Progenitor cell of endocrine pancreas (in vitro differentiated cells): ENCODE data around the gene CFAP119. TPM values are rescaled to one million over a fixed set of nuclear protein-coding genes. Genes with fewer than 3 reads are reported as not detected.

Experiments used
- DNase-seq: peaks from one replicate; pipeline ENCODE4 v3.0.0; 2021; ENCODE audit warnings: low spot score; ENCODE audit not compliant: unreplicated experiment
- H3K27ac Mint-ChIP-seq: 2 replicates; pipeline ENCODE4 v1.8.0; 2021; ENCODE audit warnings: mild to moderate bottlenecking, moderate library complexity, mixed read lengths
- H3K27me3 Mint-ChIP-seq: 2 replicates; pipeline ENCODE4 v1.8.0; 2021; ENCODE audit warnings: mixed read lengths
- H3K36me3 Mint-ChIP-seq: 2 replicates; pipeline ENCODE4 v1.8.0; 2022; ENCODE audit warnings: mixed read lengths; ENCODE audit not compliant: insufficient read depth
- H3K4me1 Mint-ChIP-seq: 2 replicates; pipeline ENCODE4 v1.8.0; 2021; ENCODE audit warnings: low read depth, mixed read lengths
- H3K4me3 Mint-ChIP-seq: 2 replicates; pipeline ENCODE4 v1.8.0; 2021; ENCODE audit warnings: low read depth, mild to moderate bottlenecking, moderate library complexity, mixed read lengths
- H3K9me3 Mint-ChIP-seq: 2 replicates; pipeline ENCODE4 v1.8.0; 2021; ENCODE audit warnings: low read depth, mixed read lengths
- CTCF ChIP-seq: fragments of 200-600 bp; sonication (generic); IDR thresholded peaks from one replicate; pipeline ENCODE4 v1.5.0; 2021; ENCODE audit warnings: antibody characterized with exemption, mild to moderate bottlenecking; ENCODE audit not compliant: unreplicated experiment
- total RNA-seq: library from RNA; stranded (reverse); gene quantifications from 2 replicates; pipeline ENCODE4 v1.2.1, GENCODE V29; 2021

The CFAP119 gene
- total RNA-seq, 1 donor from 2014 or later, result 19.3 TPM

GRCh38 chr16:30761427-30761927 is 385 bp downstream of the CFAP119 start:
- TF ChIP-seq CTCF, result no peak
- Mint-ChIP-seq H3K27ac (peak overlapping the region; percentile 96), H3K4me3 (peak overlapping the region; percentile 90), H3K27me3 (no peaks in the 10 kb centered on the region), H3K4me1 (peaks cover 20% of the 10 kb centered on the region), H3K36me3 (peaks cover 9% of the 10 kb centered on the region), H3K9me3 (no peaks in the 10 kb centered on the region)
- peak; percentile 23 for DNase-seq

DNA sequence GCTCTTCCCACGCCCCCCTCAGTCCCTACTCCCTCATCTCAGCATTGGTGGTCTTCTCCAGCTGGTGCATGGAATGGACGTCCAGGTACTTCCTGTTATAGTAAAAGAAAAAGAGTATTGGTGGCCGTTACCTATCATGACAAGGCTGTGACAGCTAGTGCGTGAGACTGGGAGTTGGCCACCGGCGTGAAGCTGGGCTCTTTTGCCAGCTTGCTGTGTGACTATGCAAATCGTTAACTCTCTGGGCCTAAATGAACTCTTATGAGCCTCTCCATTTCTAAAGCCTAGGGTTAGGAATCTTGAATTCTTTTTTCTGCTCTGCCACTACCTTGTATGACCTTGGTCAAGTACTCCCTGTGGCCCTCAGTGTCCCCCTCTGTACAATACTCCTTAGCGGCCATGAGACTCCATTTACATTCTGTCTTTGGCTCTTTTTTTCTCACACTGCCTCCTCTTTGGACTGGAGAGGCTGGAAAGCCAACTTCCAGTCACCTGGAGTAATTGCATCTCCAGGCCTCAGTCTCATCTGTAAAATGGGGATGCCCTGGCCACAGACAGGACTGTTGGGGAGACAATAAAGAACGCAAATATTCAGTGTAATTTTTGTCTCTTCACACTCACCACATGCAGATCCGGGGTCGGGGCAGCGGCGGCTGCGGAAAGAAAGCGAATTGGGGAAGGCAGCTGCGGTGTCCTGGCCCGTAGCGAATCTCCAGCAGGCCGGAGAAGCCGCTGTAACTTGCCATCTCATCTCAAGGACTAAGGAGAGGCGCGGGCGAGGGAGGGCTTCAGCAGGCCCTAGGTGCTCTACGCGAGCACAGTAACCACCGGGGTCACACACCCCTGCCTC is 1.1 kb downstream of the CFAP119 start:
- H3K4me3 Mint-ChIP-seq, result peak overlapping the region; percentile 90
- DNase-seq, result no peak
- H3K27me3 Mint-ChIP-seq, result no peaks in the 10 kb centered on the region
- peak overlapping the region; percentile 96 for H3K27ac Mint-ChIP-seq
- H3K4me1 Mint-ChIP-seq, result peaks cover 20% of the 10 kb centered on the region
- no peaks in the 10 kb centered on the region for H3K9me3 Mint-ChIP-seq
- no peak for TF ChIP-seq CTCF
- H3K36me3 Mint-ChIP-seq, result peaks cover 7% of the 10 kb centered on the region

DNA sequence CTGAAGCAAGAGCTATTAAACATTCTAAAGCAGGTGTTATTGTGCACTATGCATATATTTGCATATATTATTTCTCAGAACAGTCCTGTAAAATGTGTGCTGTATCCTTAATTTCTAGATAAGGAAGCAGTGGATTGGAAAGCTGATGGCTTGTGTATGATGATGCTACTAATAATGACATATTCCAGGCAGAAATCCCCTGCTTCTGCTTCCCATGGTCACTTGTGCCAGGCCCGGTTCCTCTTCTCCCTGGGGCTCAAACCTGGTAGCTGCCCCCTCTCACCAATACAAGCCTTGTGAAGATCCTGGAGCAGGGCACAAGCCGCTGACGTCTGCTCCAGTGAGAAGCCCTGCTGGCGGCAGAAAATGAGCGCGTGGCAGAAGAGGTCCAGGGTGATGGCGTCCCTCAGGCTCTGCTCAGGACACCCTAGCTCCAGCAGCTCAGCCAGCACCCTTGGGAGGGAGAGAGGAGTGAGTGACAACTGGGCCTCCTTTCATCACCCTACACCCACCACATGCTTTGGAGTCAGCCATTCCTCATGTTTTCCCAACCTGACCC is 1.8 kb downstream of the CFAP119 start:
- no peak for DNase-seq
- Mint-ChIP-seq H3K27me3 (no peaks in the 10 kb centered on the region), H3K9me3 (no peaks in the 10 kb centered on the region), H3K4me3 (peak overlapping the region; percentile 90), H3K36me3 (peaks cover 4% of the 10 kb centered on the region), H3K4me1 (peaks cover 20% of the 10 kb centered on the region), H3K27ac (no peak overlapping the region)
- TF ChIP-seq CTCF, result no peak

GRCh38 chr16:30758988-30759491 is 2.8 kb downstream of the CFAP119 start:
- H3K27me3 Mint-ChIP-seq, result no peaks in the 10 kb centered on the region
- no peak overlapping the region for H3K4me3 Mint-ChIP-seq
- TF ChIP-seq CTCF, result no peak
- H3K36me3 Mint-ChIP-seq, result peaks cover 6% of the 10 kb centered on the region
- no peaks in the 10 kb centered on the region for H3K9me3 Mint-ChIP-seq
- H3K4me1 Mint-ChIP-seq, result peaks cover 20% of the 10 kb centered on the region
- no peak for DNase-seq
- no peak overlapping the region for H3K27ac Mint-ChIP-seq

- no peak for TF ChIP-seq CTCF
- peak overlapping the region; percentile 41 for H3K27ac Mint-ChIP-seq
- no peaks in the 10 kb centered on the region for H3K9me3 Mint-ChIP-seq
- H3K4me1 Mint-ChIP-seq, result peaks cover 10% of the 10 kb centered on the region
- H3K4me3 Mint-ChIP-seq, result no peak overlapping the region
- no peak for DNase-seq
- no peaks in the 10 kb centered on the region for H3K27me3 Mint-ChIP-seq
- H3K36me3 Mint-ChIP-seq, result peaks cover 4% of the 10 kb centered on the region
These were observed 4.5 kb downstream of the CFAP119 start for GRCh38 chr16:30757316-30757715.
